Hematopoietic multipotent progenitor cell (in vitro differentiated cells): ENCODE results near the gene PIH1D1. TPM values are rescaled to one million over a fixed set of nuclear protein-coding genes. Genes with fewer than 3 reads are reported as not detected.

ENCODE experiments used
- DNase-seq, 3 donors: peaks; one replicate each; pipeline ENCODE4 v3.0.0-alpha.2; 2011 to 2015; ENCODE audit warnings: low read depth in 2 of 3, low spot score in 2 of 3
- total RNA-seq: library from RNA; depleted of rRNA; stranded (reverse); fragments of >200 nt; gene quantifications from one replicate; pipeline ENCODE4 v1.2.3, GENCODE V29; 2012

The PIH1D1 gene
- total RNA-seq, result 115 TPM

- DNase-seq, result peak; percentile 77 to 99 (median 98)
These were observed at the start of gene PIH1D1 for GRCh38 chr19:49451430-49452181. Gene PIH1D1, minus strand, starts transcription at chr19:49451814. Its CDS starts 240 bp downstream, at chr19:49451574.

DNA sequence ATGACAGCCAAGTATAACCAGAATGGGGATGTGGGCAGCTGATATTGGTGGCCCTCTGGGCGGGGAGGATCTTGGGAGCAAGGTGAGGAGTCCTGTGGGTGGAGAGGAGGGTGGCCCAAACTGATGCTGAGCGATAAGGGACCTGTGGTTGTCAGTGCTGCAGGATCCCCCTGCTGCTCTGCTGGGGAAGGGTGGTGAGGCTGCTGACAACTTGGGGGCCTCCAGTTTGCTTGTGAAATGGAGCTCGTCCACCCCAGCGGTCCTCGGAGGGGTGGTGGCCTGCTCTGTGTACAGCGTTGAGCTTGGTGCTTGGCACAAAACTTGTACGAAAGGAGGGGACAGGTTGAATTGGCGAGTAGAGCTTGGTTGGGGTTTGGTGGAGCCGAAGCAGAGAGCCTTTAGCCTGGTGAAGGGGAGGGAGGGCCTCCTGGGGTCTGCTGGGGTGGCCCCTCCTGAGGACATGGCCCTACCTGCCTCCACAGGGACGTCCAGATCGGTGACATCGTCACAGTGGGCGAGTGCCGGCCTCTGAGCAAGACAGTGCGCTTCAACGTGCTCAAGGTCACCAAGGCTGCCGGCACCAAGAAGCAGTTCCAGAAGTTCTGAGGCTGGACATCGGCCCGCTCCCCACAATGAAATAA is 47.5 kb upstream of the PIH1D1 start:
- DNase-seq, result no peak

DNA sequence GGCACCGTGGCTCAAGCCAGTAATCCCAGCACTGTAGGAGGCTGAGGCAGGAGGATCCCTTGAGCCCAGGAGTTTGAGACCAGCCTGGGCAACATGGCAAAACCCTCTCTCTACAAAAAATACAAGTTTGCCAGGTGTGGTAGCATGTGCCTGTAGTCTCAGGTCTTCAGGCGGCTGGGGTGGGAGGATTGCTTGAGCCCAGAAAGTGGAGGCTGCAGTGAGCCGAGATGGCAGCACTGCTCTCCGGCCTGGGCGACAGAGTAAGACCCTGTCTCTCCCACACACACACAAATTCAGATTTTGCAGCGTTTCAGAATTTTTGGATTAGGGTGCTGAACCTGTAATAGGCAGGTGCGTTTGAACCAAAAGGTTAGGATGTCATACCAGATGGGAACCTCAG is 46.9 kb upstream of the PIH1D1 start:
- no peak for DNase-seq

GRCh38 chr19:49497789-49498103 is 46.1 kb upstream of the PIH1D1 start:
- DNase-seq, result no peak

- DNase-seq, result peak in 2 of 3 donors; percentile 82 to 91
These were observed 45.6 kb upstream of the PIH1D1 start for GRCh38 chr19:49497047-49497788.

DNA sequence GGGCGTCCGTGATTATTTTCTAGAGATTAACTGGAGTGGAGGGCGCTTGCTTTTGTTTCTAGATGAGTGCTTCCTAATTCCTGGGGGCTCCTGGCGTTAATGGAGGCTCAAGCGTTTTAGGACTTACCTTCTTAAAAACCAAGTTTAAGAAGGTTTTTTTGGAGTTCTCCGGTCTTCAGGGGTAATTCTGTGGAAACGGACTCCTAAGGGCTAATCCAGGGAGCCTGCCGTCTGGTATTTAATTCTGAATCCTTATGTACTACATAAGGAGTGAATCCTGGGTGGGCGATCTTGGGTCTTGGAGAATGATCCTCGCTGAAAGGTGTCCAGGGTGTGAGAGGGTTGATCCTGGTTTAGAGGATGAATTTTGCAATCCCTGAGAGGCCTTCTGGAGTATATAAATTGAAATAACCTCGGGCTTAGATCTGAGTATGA is 45.0 kb upstream of the PIH1D1 start:
- no peak for DNase-seq

DNA sequence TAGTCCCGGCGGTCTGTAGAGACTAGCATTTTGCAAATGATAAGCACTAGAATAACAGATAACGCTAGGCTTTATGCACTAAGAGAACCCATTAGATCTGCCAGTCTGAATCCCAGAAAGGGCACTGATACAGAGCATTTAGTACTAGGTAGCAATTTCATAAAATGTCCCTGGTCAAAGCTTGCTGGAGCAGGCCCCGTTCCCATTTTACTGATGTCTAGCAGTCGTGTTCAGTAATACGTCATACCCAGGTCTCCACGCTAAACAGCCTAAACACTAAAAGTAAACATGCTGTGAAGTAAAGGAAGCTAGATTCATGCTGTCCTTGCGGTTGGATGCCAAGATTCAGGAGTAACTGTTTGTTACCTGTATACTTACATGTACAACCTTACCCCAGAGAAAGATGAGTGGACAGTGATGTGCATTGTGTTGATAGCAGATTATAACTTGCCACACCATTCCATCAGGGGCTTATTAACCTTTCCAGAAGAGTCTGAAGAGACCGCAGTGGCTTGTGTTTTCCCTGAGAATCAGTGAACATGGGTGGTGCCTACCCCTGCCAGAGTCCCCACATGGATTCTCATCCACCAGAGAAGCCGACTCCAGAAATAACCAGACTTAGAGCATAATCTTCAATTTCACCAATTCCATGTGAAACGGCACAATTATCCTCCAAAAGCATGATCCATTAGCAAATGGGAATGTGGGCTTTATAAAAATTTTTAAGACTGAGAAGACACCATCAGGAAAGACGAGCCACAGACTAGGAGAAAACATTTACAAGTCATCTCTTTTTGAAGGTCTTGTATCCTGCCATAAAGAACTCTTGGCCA is 41.2 kb upstream of the PIH1D1 start:
- no peak for DNase-seq

- no peak for DNase-seq
These were observed 40.4 kb upstream of the PIH1D1 start for GRCh38 chr19:49491804-49492572.

GRCh38 chr19:49491030-49491803 is 39.6 kb upstream of the PIH1D1 start:
- DNase-seq, result no peak

- DNase-seq, result no peak
These were observed 38.8 kb upstream of the PIH1D1 start for GRCh38 chr19:49490287-49491029.

GRCh38 chr19:49489601-49490167 is 38.1 kb upstream of the PIH1D1 start:
- no peak for DNase-seq

DNA sequence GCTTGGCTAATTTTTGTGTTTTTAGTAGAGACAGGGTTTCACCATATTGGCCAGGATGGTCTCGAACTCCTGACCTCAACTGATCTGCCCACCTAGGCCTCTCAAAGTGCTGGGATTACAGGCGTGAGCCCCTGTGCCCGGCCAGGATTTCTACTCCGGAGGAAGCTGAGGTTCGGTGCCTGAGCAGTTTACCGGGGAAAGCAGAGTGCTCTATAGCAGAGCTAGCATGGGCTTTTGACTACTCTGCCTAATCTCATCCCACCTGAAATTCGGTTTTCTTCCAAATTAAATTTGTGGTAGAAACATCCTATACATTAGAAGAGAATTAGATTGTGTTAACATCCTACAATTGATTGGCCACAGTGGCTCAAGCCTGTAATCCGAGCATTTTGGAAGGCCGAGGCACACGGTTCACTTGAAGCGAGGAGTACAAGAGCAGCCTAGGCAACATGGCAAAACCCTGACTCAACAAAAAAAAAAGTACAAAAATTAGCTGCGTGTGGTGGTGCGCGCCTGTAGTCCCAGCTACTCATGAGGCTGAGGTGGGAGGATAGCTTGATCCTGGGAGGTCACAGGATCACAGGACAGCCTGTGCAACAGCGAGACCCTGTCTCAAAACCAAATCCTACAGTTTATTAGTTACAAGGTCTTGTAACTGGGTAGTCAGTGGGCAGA is 37.4 kb upstream of the PIH1D1 start:
- no peak for DNase-seq

GRCh38 chr19:49488046-49488862 is 36.6 kb upstream of the PIH1D1 start:
- no peak for DNase-seq

DNA sequence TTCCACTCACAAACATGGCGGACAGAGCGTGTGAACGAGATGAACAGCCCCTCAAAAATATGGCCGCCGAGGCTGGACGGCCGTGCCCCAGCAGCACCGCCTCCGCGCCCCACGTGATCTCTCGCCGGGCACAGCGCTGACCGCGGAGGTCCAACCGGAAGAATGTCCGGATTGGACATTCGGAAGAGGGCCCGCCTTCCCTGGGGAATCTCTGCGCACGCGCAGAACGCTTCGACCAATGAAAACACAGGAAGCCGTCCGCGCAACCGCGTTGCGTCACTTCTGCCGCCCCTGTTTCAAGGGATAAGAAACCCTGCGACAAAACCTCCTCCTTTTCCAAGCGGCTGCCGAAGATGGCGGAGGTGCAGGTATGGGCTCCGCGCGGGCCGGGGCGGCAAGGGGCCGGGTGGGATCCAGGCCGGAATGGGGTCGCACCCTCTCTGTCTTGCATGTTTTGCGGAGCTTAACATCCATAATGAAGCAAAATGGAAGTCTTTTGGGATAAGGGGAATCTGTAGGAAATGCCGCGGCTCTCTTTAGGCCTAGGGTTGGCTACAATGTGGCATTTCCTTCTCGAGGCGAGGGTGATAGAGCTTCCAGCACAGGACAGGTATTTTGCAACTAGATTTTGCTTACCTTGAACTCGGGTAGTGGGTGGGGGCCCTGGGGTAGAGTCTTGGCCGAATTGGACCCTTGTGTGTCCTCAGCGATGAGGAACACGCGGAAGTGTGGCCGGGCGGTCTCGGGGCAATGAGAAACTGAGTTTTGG is 35.8 kb upstream of the PIH1D1 start, which contains the start of gene RPL13A:
Gene RPL13A, plus strand, starts transcription at position 332 of the 769 bp plus-strand sequence. Its CDS starts 22 bp downstream, at position 354.
- peak; percentile 100 for DNase-seq

DNA sequence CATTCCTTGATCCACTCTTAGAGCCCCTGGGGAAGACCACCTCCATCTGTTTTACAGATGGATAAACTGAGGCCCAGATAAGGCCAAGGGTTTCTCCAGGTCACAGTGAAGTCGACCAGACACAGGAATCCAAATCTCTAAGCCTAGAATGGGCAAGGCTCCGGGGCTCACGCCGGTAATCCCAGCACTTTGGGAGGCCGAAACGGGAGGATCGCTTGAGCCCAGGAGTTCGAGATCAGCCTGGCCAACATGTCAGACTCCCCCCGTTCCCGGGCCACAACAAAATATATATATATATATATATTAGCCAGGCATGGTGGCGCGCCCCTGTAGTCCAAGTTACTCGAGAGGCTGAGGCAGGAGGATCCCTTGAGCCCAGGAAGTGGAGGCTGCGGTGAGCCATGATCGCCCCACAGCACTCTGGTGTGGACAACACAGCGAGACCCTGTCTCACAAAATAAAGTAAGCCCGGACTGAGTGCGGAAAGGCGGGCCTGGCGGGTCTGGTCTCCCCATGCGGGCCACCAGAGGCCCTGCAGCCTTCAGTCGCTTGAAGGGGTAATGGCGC is 35.2 kb upstream of the PIH1D1 start:
- no peak for DNase-seq

GRCh38 chr19:49486232-49486631 is 34.6 kb upstream of the PIH1D1 start:
- no peak for DNase-seq
